Subcutaneous abdominal adipose tissue (tissue), 5 donors: ENCODE measurements around the gene MACROD2.

ENCODE experiments used
- H3K27ac ChIP-seq: one replicate; pipeline ENCODE4 v1.7.0; 2013; ENCODE audit warnings: low read depth, mild to moderate bottlenecking, inconsistent platforms, low read length, moderate library complexity
- H3K27me3 ChIP-seq, 5 donors: one replicate each; pipeline ENCODE4 v1.7.0; 2013; ENCODE audit warnings: low read length in 5 of 5, inconsistent platforms in 1 of 5; ENCODE audit not compliant: control insufficient read depth in 5 of 5, insufficient read depth in 4 of 5
- H3K36me3 ChIP-seq, 5 donors: one replicate each; pipeline ENCODE4 v1.7.0; 2013; ENCODE audit warnings: low read length in 5 of 5; ENCODE audit not compliant: control insufficient read depth in 5 of 5, insufficient read depth in 5 of 5
- H3K4me1 ChIP-seq, 5 donors: one replicate each; pipeline ENCODE4 v1.7.0; 2013; ENCODE audit warnings: low read length in 5 of 5, mild to moderate bottlenecking in 3 of 5, moderate library complexity in 1 of 5; ENCODE audit not compliant: control insufficient read depth in 5 of 5, insufficient read depth in 5 of 5
- H3K4me3 ChIP-seq, 5 donors: one replicate each; pipeline ENCODE4 v1.7.0; 2013; ENCODE audit warnings: low read length in 5 of 5, low read depth in 1 of 5
- H3K9ac ChIP-seq, 5 donors: one replicate each; pipeline ENCODE4 v1.7.0; 2013; ENCODE audit warnings: low read length in 5 of 5, mild to moderate bottlenecking in 4 of 5, moderate library complexity in 3 of 5
- H3K9me3 ChIP-seq, 5 donors: one replicate each; pipeline ENCODE4 v1.7.0; 2013; ENCODE audit warnings: low read length in 5 of 5; ENCODE audit not compliant: control insufficient read depth in 5 of 5
- donor health status: healthy.
- donor health status: healthy.
- donor health status: healthy.
- donor health status: healthy.
- donor health status: healthy.

MACROD2 gene

DNA sequence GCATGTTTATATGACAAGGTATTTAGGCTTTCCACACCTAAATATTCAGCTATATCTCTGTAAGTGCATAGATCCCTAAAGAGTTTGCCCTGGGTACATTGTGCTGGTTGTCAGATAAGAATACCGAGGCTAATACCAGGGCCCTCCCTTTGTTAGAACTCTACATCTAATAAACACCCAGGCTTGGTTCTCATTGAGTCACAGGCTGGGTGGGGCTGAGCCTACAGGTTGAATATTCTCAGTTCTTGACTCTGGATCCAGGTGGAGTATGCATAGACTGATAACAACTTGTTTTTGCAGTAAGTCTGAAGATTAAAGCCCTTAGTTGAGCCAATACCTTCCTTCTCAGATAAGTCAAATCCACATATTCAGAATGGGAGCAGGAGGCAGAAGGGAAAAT, 654.3 kb downstream of the MACROD2 start:
- Histone ChIP-seq H3K27me3 (no peaks in the 10 kb centered on the region), H3K27ac (no peak overlapping the region)

DNA sequence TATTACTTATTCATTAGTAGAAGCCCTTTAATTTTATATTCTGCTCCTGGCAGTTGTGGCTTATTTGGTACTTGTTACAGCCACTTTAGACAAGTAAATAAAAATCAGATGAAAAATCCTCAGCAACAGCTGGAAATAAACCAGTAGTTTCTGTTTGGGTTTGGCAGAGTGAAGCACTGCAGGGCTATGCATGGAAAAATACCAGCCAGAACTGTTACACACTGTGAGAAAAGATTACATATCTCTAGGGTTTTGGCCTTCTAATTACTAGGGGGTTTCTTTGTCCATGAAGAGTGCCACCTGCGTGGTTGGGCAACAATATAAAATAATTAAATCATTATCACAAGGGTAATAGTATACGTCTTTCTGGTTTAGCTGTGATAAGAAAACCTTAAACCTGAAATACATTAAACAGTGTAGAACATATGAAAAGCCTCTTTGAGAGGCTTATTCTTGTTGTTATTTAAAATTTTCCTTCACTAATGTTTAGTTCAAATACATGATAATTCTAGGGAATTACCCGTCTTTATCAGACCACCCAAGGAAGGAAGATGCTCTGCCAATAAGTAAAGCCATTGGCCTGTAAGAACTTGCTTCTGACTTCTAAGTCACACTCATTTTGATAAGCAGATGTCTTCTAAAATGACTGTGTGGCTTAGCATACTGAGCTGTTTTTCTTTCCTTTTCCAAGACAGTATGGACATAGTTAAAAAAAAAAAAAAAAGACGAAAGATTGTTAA, 662.1 kb downstream of the MACROD2 start:
- H3K9me3 ChIP-seq: no peaks in the 10 kb centered on the region
- H3K27ac ChIP-seq: no peak overlapping the region
- no peaks in the 10 kb centered on the region for H3K36me3 ChIP-seq
- H3K4me1 ChIP-seq: peaks cover 0 to 6% (median 0%) of the 10 kb centered on the region in 5 donors
- no peaks in the 10 kb centered on the region for H3K27me3 ChIP-seq
- no peak overlapping the region for H3K4me3 ChIP-seq
- no peak overlapping the region for H3K9ac ChIP-seq

More for the DNA sequence above, 654.3 kb downstream of the MACROD2 start:
- Histone ChIP-seq H3K36me3 (no peaks in the 10 kb centered on the region), H3K9me3 (peaks cover 0 to 2% (median 0%) of the 10 kb centered on the region in 5 donors), H3K4me3 (no peak overlapping the region), H3K9ac (no peak overlapping the region), H3K4me1 (no peaks in the 10 kb centered on the region)

DNA sequence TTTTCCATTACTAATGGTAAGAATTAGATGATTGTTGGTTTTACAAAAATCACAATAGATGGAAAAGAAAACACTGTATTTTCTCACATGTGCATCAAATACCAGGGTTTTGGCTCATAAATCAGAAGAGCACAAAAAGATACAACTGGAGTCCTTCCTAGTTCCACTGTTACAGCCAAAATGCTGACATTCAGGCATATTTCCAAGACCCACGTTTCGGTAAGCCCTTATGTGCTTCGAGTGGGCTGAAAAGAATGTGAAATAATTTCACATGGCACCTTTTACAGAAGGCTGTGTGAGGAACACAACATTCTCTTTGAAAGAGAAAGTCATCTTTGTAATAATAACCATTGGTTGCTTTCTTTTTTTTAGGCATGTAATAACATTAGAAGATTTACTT, 668.8 kb downstream of the MACROD2 start:
- H3K27me3 ChIP-seq: no peaks in the 10 kb centered on the region
- H3K36me3 ChIP-seq: no peaks in the 10 kb centered on the region
- H3K4me3 ChIP-seq: no peak overlapping the region
- no peak overlapping the region for H3K9ac ChIP-seq
- H3K4me1 ChIP-seq: no peaks in the 10 kb centered on the region
- H3K27ac ChIP-seq: no peak overlapping the region
- H3K9me3 ChIP-seq: no peaks in the 10 kb centered on the region

DNA sequence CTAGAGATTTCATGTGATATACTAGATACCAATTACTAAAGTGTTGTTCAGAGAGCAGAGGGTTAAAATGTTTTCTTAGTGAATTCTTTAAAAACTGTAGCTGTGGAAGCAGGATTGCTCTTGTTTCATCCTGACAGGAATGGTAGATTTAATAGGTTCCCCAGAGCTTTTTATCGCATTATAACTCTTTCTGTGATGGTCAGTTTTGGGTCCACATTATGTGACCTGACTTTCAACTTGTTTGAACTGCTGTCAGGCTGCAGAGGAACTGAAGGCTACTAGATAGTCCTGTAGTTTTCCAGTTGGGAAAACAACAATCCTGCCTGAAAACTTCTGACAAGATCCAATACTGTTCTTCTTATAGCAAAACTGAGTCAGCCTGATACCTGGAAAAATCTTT, 671.4 kb downstream of the MACROD2 start:
- H3K4me1 ChIP-seq: no peaks in the 10 kb centered on the region
- H3K9ac ChIP-seq: no peak overlapping the region
- no peaks in the 10 kb centered on the region for H3K36me3 ChIP-seq
- H3K9me3 ChIP-seq: no peaks in the 10 kb centered on the region
- H3K4me3 ChIP-seq: no peak overlapping the region
- no peak overlapping the region for H3K27ac ChIP-seq
- no peaks in the 10 kb centered on the region for H3K27me3 ChIP-seq

DNA sequence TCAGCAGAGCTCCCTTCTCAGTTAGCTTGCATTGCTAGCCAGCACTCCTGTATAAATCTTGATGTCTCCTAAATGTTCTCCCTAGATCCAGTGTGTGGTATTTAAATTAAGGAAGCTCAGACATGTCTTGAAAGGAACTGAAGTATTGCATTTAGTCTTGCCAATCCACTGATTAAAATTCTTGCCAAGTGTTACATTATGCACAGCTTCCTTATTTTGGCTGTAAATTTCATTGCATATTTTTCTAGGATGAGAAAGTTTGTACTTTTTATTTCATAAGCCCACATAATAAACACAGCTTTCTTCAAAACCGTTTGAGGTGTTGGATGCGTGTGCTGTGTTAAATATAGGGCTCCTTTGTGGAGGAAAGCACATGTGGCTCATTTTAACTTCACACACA, 671.9 kb downstream of the MACROD2 start:
- no peak overlapping the region for H3K27ac ChIP-seq

DNA sequence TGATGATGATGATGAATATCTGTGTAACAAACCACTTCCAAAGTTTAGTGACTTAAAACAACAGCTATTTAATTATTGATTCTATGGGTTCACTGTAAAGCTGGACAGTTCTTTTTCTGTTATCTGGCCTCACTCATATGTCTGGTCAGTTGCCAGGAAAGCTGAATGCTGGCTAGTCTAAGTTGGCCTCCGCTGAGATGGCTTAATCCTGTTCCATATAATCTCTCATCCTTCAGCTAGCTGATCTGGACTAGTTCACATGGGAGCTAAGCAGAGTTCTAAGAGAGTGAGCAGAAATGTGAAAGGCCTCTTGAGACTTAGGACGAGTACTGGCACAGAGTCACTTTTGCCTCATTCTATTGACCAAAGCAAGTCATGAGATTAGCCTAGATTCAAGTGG, 676.8 kb downstream of the MACROD2 start:
- Histone ChIP-seq H3K27ac (no peak overlapping the region), H3K9ac (no peak overlapping the region), H3K4me3 (no peak overlapping the region), H3K27me3 (no peaks in the 10 kb centered on the region), H3K9me3 (no peaks in the 10 kb centered on the region), H3K36me3 (no peaks in the 10 kb centered on the region), H3K4me1 (no peaks in the 10 kb centered on the region)

More for the DNA sequence above, 671.9 kb downstream of the MACROD2 start:
- H3K4me1 ChIP-seq: no peaks in the 10 kb centered on the region
- H3K36me3 ChIP-seq: no peaks in the 10 kb centered on the region
- no peaks in the 10 kb centered on the region for H3K27me3 ChIP-seq
- H3K4me3 ChIP-seq: no peak overlapping the region
- H3K9me3 ChIP-seq: no peaks in the 10 kb centered on the region
- H3K9ac ChIP-seq: no peak overlapping the region

DNA sequence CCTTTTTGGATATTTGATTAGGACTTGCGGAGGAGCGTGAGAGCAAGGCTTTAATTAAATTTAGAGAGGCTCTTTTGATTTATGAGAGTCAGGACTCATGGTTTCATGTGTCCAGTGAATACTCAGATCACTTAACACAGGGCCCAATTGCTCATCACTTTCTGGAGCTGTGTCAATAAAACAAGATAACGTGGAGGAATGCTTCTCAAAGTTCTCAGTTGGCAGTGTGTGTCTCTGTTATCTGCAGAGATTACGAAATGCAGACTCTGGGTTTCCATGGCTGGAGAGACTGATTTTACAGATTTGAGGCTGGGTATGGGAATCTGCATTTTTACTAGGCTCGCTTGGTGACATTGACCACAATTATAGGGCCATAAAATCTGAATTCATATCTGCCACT, 677.8 kb downstream of the MACROD2 start:
- Histone ChIP-seq H3K27ac (no peak overlapping the region), H3K27me3 (no peaks in the 10 kb centered on the region), H3K9ac (no peak overlapping the region), H3K36me3 (no peaks in the 10 kb centered on the region), H3K9me3 (no peaks in the 10 kb centered on the region), H3K4me1 (no peaks in the 10 kb centered on the region), H3K4me3 (no peak overlapping the region)

DNA sequence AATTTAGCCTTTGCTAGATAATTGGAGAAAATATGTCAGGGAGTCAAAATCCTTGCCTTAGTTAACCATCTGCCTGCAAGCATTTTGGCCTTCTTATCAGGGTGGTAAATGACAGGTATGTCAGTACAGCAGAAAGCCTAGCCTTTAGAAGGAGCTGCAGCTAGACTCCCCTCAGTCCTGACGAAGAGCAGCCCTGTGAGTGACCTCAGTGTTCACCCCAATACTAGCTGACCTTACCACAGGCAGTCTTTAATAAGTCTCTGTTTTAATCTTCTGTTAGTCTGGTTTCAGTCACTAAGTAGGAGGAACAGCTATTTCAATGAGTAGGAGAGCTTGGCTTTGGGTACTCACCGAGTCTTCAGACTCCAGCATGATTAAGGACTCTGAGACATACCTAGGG, 682.1 kb downstream of the MACROD2 start:
- Histone ChIP-seq H3K4me3 (no peak overlapping the region), H3K27ac (no peak overlapping the region), H3K4me1 (no peaks in the 10 kb centered on the region), H3K36me3 (no peaks in the 10 kb centered on the region), H3K27me3 (no peaks in the 10 kb centered on the region), H3K9me3 (no peaks in the 10 kb centered on the region), H3K9ac (no peak overlapping the region)

DNA sequence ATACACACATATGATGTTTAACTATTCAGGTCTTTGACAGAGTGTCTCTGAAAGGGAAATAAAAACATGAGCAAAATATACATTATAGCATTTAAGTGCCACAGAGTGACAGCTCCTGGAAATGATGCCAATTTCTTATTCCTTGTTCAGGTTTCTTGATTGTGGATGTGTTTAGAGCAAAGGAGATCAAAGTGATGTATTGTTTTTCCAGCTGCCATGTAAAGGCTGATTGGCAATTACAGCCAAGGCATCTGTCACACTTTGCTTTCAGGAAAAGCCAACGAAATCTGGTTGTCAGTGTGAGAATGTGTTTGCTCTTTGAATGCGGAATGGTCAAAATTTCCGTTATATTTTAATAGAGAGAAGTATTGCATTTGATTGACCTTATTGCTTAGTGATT, 689.9 kb downstream of the MACROD2 start:
- Histone ChIP-seq H3K4me3 (no peak overlapping the region), H3K9ac (no peak overlapping the region), H3K27me3 (no peaks in the 10 kb centered on the region), H3K27ac (no peak overlapping the region), H3K36me3 (no peaks in the 10 kb centered on the region), H3K9me3 (no peaks in the 10 kb centered on the region), H3K4me1 (peaks cover 0 to 6% (median 0%) of the 10 kb centered on the region in 5 donors)

DNA sequence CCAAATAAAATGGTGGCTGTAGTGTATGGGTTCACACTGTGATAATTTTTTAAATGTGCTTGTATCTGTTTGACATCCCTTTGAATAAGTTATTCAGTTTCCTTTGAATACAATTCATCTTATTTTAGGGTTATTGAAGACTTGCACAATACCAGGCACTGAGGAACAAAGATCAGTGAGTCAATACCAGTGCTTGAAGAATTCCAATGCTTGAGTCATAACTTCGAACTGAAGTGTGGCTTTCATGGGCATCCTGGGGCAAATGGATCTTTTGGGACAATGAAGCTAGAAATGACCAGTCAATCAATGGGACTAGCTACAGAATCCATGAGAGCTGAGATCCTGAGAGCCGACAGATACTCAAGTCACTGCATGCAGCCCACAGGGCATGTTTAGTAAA, 692.0 kb downstream of the MACROD2 start:
- no peak overlapping the region for H3K27ac ChIP-seq
- H3K9me3 ChIP-seq: no peaks in the 10 kb centered on the region
- no peaks in the 10 kb centered on the region for H3K36me3 ChIP-seq
- no peaks in the 10 kb centered on the region for H3K27me3 ChIP-seq
- no peak overlapping the region for H3K4me3 ChIP-seq
- H3K9ac ChIP-seq: no peak overlapping the region
- peaks cover 0 to 6% (median 0%) of the 10 kb centered on the region in 5 donors for H3K4me1 ChIP-seq
